ENCODE measurements around the gene UBR3.
A peak's percentile ranks its signal among the peaks of the same experiment; 100 is the strongest.
"Not testable (repeated sequence)": the region's sequence is repeated elsewhere in the genome, so short reads cannot be mapped to it uniquely, and the experiment has no call there.

Gene UBR3

DNA sequence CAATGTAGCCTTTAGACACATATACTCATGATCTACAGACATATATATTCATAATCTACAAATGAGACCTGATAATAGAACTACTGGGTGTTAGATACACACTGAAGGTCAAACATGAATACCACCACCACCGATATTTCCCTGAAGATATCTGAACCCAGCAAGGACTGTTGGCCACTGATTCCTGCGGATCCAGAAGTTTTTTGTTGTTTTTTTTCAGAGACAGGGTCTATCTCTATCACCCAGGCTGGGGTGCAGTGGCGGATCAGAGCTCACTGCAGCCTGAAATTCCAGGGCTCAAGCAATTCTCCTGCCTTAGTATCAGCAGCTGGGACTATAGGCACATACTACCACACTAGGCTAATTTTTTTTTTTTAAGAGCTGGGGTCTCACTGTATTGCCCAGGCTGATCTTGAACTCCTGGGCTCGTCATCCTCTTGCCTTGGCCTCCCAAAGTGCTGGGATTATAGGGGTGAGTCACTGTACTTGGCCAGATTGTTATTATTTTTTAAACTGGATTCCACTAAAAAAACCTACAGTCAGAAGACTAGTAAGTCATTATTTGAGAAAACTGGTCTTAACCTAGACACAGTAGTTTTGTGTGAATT, 4.4 kb upstream of the UBR3 start:
- no peak for DNase-seq

DNA sequence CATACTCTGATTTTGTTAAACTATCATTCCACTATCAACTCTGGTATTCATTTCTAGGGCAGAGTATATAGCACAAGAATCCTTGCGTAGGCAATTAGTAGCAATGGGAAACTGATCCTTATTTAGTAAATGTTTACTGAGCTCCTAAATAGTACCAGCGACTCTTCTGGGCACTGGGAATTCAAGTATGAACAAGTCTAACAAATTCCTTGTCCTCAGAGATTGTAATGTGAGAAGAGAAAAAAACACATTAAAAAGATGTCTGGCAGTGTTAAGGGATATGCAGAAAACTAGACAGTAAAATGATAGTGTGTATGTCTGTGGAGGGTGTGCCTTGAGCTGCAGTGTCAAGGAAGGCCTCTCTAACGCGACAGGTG, 3.3 kb upstream of the UBR3 start:
- no peak for DNase-seq

- peak; percentile 65 to 81 for DNase-seq
Observed at GRCh38 chr2:169824373-169825333, 2.6 kb upstream of the UBR3 start, which contains the start of gene METTL5. Gene METTL5, minus strand, starts transcription at chr2:169824905. Its CDS starts 308 bp downstream, at chr2:169824597.

- DNase-seq = peak in 1 of 2 donors; percentile 42
Observed at GRCh38 chr2:169828141-169828811, 1.0 kb downstream of the UBR3 start.

DNA sequence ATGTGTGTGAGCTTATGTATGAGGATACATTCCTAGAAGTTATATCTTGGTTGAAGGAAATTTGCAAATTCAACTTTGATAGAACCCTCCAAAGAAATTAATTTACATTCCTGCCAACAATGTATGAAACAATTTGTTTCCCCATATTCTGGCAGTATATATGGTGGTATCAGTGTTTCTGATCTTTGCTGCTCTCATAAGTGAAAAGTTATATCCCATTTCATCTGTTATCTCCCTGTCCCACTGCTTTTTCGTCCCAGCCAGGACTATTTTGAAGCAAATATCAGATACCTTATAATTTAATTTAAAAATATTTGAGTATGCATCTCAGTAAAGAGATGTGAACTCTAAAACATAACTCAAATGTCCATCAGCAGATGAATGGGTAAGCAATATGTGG, 7.1 kb downstream of the UBR3 start:
- DNase-seq = no peak

- no peak for DNase-seq
Observed at GRCh38 chr2:169838743-169839489, 11.7 kb downstream of the UBR3 start.

- no peak for DNase-seq
Observed at GRCh38 chr2:169839954-169840746, 12.9 kb downstream of the UBR3 start.

- no peak for DNase-seq
Observed at GRCh38 chr2:169840747-169841142, 13.5 kb downstream of the UBR3 start.

DNA sequence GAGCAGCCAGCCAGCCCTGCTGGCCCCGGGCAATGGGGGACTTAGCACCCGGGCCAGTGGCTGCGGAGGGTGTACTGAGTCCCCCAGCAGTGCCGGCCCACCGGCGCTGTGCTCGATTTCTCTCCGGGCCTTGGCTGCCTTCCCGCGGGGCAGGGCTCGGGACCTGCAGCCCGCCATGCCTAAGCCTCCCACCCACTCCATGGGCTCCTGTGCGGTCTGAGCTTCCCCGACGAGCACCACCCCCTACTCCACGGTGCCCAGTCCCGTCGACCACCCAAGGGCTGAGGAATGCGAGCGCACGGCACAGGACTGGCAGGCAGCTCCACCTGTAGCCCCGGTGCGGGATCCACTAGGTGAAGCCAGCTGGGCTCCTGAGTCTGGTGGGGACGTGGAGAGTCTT, 14.4 kb downstream of the UBR3 start:
- DNase-seq = not testable (repeated sequence)

DNA sequence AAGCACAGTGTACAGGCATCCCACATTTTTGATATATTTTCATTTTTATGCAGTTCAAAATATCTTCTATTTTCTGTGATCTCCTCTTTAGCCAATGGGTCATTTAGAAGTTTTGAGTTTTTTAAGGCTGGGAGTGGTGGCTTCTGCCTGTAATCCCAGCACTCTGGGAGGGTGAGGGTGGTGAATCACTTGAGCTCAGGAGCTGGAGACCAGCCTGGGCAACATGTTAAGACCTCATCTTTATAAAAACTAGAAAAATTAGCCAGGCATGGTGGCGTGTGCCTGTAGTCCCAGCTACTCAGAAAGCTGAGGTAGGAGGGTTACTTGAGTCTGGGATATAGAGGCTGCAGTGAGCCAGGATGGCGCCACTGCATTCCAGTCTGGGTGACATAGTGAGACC, 17.8 kb downstream of the UBR3 start:
- DNase-seq = no peak

DNA sequence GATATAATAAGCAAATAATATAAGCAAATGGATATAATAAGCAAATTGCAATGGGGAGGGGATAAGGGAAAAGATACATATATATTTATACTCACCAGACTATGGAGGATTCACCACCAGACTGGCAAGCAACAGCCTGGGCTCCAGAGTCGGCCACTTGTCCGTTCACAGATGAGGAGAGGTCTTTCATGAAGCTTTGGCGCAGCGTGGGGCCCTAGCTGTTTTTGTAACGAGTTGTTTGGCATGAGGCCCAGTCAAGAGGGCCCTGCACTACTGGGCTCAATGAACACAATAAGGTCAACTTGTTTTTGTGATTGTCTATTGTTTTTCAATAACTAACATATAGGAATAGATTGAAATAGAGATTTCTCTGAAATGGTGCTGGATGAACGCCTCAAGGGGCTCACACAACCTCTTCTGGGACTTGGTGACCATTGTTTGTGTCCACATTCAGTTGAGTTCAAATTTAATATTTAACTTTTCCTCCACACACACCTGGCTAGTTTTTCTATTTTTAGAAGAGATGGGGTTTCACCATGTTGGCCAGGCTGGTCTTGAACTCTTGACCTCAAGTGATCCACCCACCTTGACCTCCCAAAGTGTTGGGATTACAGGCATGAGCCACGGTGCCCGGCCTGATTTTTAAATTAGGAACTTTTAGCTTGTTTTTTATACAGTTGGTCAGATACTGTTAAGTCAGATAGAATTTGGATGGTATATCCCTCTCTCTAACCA, 21.9 kb downstream of the UBR3 start:
- not testable (repeated sequence) for DNase-seq

DNA sequence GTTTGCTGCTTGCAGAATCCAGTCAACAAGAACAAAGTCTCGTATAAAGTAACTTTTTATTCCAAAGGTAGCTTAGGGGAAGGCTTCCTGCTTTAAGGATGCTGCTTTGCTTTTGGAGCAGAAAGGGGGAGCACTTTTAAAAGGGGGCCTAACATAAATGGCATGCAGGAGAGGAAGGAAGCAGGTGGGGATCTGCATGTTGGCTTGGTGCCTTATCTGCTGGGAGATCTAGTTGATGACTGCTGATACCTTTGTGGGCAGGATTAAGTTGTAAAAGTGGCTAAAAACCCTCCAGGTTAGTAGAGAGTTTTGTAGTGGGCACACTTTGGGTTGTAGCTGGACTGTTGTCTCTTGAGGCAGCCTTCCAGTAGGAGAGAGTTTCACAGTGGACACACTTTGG, 22.5 kb downstream of the UBR3 start:
- no peak for DNase-seq

DNA sequence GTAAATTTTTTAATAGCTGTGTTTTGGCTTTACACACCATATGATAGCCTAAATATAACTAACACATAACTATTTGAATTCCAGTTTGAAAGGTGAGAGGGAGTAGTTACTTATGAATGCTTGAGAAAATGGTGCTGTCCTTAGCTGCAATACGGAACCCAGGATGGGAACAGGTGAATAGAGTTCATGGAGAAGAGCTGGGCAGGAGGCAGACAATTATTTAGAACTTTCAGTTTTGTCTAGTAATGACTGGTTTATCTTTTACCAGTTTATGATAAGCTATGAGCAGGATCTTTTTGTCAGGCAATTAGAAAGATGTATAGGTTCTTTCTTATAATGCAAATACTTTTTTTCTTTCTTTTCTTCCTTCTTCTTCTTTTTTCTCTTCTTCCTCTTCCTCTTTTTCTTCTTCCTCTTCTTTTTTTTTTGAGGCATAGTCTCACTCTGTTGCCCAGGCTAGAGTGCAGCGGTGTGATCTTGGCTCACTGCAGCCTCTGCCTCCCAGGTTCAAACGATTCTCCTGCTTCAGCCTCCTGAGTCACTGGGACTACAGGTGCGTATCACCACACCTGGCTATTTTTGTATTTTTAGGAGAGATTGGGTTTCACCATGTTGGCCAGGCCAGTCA, 25.9 kb downstream of the UBR3 start:
- no peak for DNase-seq

- DNase-seq = not testable (repeated sequence)
Observed at GRCh38 chr2:169855281-169856258, 28.3 kb downstream of the UBR3 start.

DNA sequence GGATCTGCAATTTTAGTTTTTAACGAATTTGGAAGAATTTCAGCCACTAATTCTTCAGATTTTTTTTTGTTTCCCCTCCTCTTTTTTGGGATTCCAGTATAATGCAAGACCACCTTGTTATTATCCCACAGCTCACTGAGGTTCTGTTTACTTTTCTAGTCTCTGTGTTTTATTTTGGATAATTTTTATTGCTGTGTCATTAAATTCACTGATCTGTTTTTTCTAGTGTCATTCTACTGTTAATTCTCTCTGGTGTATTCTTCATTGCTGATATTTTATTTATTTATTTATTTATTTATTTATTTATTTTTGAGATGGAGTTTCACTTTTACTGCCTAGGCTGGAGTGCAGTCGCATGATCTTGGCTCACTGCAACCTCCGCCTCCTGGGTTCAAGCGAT, 32.2 kb downstream of the UBR3 start:
- no peak for DNase-seq

DNA sequence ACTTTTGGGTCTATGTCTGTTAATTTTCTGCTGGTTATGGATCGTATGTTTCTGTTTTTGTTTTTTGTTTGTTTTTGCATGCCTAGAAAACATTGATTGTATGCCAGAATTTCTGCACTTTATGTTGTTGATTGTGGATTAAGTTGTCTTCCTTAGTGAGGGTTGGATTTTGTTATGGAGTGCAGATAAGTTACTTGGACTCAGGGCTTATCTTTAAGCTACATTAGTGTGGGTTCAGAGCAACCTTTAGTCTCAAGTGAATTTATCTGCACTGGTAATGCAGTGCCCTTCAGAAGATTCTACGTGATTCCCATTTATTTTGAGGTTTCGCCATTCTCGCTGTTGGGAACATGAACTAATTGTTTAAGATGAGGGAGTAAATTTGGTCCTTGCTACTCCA, 32.9 kb downstream of the UBR3 start:
- DNase-seq = no peak

GRCh38 chr2:169862816-169863215, 35.6 kb downstream of the UBR3 start:
- DNase-seq = no peak

DNA sequence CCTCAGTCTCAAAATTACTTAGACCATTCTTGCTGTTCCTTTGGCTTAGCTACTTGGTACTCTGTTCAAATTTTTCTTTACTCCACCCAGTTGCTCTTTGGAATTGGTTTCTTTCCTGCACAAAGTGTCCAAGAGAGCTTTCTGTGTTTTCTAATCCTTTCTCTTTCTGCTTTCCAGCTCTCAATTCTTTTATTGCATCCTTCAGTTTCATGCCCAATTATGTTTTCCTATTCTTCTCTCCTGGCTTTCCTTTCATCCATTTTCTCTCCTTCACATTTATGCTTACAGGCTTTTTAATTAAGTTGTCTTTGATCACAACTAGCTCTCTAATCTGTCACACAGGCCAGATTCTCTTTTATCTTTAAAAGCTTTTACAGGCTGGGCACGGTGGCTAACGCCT, 38.2 kb downstream of the UBR3 start:
- DNase-seq = no peak

DNA sequence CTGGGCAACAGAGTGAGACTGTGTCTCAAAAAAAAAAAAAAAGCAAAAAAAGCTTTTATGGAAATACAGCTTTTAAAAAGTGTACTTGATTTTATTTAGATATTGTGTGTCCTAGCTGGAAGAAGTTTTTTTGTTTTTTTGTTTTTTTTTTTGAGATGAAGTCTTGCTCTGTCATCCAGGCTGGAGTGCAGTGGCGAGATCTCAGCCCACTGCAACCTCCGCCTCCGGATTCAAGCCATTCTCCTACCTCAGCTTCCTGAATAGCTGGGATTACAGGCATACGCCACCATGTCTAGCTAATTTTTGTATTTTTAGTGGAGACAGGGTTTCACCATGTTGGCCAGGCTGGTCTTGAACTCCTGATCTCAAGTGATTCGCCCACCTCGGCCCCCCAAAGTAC, 39.0 kb downstream of the UBR3 start:
- DNase-seq = peak; percentile 7 to 28

- DNase-seq = no peak
Observed at GRCh38 chr2:169867579-169867978, 40.3 kb downstream of the UBR3 start.

All from inflammatory macrophage treated with lipopolysaccharide for 1 hour (primary cell).